SHP77 (cell line): Measurements from ENCODE around the gene ABLIM3.

Source experiments
- DNase-seq, 2 experiments: peaks; one replicate each; lab custom pipeline; 2025; lab: John Stamatoyannopoulos, UW

ABLIM3 gene

GRCh38 chr5:149309354-149309753 lies 168.1 kb downstream of the ABLIM3 start:
- DNase-seq, result no peak
